Adrenal gland (tissue), 5 donors: ENCODE results near the gene AFTPH.

Experiments
- POLR2A ChIP-seq, 2 donors: fragments of 450-650 bp; IDR thresholded peaks; one replicate each; pipeline ENCODE4 v1.6.1; 2017; ENCODE audit warnings: antibody characterized with exemption in 2 of 2, mild to moderate bottlenecking in 2 of 2, moderate library complexity in 1 of 2
- TF ChIP-seq, protein P1 (sequence below), 6 experiments: fragments of 450-650 bp in 4 of 6; fragments of 200-600 bp in 2 of 6; sonication (generic) in 1 of 6; IDR thresholded peaks; 1 replicate in 5 of 6; 2 replicates in 1 of 6; pipeline versions ENCODE4 v1.5.1 to v1.8.0; 2016 to 2021; ENCODE audit warnings: antibody characterized with exemption in 6 of 6, mild to moderate bottlenecking in 2 of 6, moderate library complexity in 1 of 6
- donor health status: DM: no; HTN: no; CAD: no.

DNA sequence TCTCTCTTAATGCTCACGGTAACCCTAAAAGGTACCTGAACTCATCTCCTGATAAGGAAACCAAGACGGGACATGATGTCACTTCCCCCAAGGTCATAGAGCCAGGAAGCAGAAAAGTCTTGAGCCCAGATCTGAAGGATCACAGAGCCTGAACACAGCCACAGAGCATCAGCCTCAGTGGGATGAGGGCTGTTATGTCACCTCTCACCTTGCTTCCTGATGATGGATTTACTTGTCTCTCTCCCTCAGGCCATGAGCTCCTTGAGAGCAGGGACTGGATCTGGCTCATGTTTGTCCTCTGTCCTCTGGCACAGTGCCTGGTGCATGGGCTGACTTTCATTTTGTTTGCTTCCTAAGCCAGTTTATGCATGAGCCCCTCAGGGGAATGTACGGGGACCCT is 75.3 kb downstream of the AFTPH start:
- TF ChIP-seq, protein P1, sequence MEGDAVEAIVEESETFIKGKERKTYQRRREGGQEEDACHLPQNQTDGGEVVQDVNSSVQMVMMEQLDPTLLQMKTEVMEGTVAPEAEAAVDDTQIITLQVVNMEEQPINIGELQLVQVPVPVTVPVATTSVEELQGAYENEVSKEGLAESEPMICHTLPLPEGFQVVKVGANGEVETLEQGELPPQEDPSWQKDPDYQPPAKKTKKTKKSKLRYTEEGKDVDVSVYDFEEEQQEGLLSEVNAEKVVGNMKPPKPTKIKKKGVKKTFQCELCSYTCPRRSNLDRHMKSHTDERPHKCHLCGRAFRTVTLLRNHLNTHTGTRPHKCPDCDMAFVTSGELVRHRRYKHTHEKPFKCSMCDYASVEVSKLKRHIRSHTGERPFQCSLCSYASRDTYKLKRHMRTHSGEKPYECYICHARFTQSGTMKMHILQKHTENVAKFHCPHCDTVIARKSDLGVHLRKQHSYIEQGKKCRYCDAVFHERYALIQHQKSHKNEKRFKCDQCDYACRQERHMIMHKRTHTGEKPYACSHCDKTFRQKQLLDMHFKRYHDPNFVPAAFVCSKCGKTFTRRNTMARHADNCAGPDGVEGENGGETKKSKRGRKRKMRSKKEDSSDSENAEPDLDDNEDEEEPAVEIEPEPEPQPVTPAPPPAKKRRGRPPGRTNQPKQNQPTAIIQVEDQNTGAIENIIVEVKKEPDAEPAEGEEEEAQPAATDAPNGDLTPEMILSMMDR (IDR thresholded peaks at IDR 0.05): no peak
- TF ChIP-seq POLR2A (IDR thresholded peaks at IDR 0.05): no peak
